ENCODE results near the gene UXT. TPM values are rescaled to one million over a fixed set of nuclear protein-coding genes. Genes with fewer than 3 reads are reported as not detected.

Gene UXT
- total RNA-seq, 2 experiments from 2014 or later = 171 to 284 TPM

- Histone ChIP-seq H3K36me3 (ENCODE audit: insufficient read depth, low read length) (no peaks in the 10 kb centered on the region), H3K79me2 (ENCODE audit: insufficient read depth, low read depth, low read length) (no peaks in the 10 kb centered on the region), H3K4me1 (ENCODE audit: insufficient read depth, low read length, poor library complexity, severe bottlenecking) (no peaks in the 10 kb centered on the region), H3K27ac (ENCODE audit: low read depth, low read length, poor library complexity, severe bottlenecking) (no peak within 1 kb of the TSS), H3K9me2 (ENCODE audit: insufficient read depth, low read length) (no peaks in the 10 kb centered on the region), H3K9me3 (ENCODE audit: low read length) (no peaks in the 10 kb centered on the region), H4K20me1 (ENCODE audit: insufficient read depth, low read length) (no peaks in the 10 kb centered on the region), H2AFZ (ENCODE audit: low read length) (no peak within 1 kb of the TSS), H3K4me2 (ENCODE audit: low read length) (no peak within 1 kb of the TSS), H3K4me3 (ENCODE audit: low read depth, low read length, poor library complexity, severe bottlenecking) (no peak within 1 kb of the TSS)
- ChIA-PET POLR2A (no interaction called here), CTCF (ENCODE audit: unreplicated experiment) (no interaction called here)
- no peak for DNase-seq (ENCODE audit: low spot score)
- TF ChIP-seq, protein P1, sequence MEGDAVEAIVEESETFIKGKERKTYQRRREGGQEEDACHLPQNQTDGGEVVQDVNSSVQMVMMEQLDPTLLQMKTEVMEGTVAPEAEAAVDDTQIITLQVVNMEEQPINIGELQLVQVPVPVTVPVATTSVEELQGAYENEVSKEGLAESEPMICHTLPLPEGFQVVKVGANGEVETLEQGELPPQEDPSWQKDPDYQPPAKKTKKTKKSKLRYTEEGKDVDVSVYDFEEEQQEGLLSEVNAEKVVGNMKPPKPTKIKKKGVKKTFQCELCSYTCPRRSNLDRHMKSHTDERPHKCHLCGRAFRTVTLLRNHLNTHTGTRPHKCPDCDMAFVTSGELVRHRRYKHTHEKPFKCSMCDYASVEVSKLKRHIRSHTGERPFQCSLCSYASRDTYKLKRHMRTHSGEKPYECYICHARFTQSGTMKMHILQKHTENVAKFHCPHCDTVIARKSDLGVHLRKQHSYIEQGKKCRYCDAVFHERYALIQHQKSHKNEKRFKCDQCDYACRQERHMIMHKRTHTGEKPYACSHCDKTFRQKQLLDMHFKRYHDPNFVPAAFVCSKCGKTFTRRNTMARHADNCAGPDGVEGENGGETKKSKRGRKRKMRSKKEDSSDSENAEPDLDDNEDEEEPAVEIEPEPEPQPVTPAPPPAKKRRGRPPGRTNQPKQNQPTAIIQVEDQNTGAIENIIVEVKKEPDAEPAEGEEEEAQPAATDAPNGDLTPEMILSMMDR (conservative IDR thresholded peaks at IDR 0.05; ENCODE audit: low read length) = no peak
- no peak for TF ChIP-seq EZH2phosphoT487 (IDR thresholded peaks at IDR 0.05; ENCODE audit: borderline replicate concordance, low read depth, low read length)
- no TSS peak for BruUV-seq (replicated peaks)
- intact Hi-C loops (cut with micrococcal nuclease; ENCODE audit: unreplicated experiment) = no loop called here
These were observed 39.3 kb downstream of the UXT start, which contains the start of gene SYN1 for GRCh38 chrX:47619486-47620302. SYN1 (minus strand) TSS chrX:47619857; CDS start chrX:47619728, 129 bp downstream.

- Histone ChIP-seq H3K4me1 (ENCODE audit: insufficient read depth, low read length, poor library complexity, severe bottlenecking) (no peaks in the 10 kb centered on the region), H3K4me3 (ENCODE audit: low read depth, low read length, poor library complexity, severe bottlenecking) (no peak overlapping the region), H3K4me2 (ENCODE audit: low read length) (no peak overlapping the region), H3K9me2 (ENCODE audit: insufficient read depth, low read length) (no peaks in the 10 kb centered on the region), H3K27ac (ENCODE audit: low read depth, low read length, poor library complexity, severe bottlenecking) (no peak overlapping the region), H3K9me3 (ENCODE audit: low read length) (no peaks in the 10 kb centered on the region), H2AFZ (ENCODE audit: low read length) (no peak overlapping the region), H3K79me2 (ENCODE audit: insufficient read depth, low read depth, low read length) (no peaks in the 10 kb centered on the region), H3K36me3 (ENCODE audit: insufficient read depth, low read length) (no peaks in the 10 kb centered on the region), H4K20me1 (ENCODE audit: insufficient read depth, low read length) (no peaks in the 10 kb centered on the region)
- ChIA-PET CTCF (ENCODE audit: unreplicated experiment) (no interaction called here), POLR2A (interaction anchor here (0.6 kb wide), 1 partner anchor 250 kb away, joined by 3 read pairs; no protein-coding TSS in a partner anchor)
- no TSS peak for BruUV-seq (replicated peaks)
- intact Hi-C loops (cut with micrococcal nuclease; ENCODE audit: unreplicated experiment) = no loop called here
- DNase-seq (ENCODE audit: low spot score) = no peak
- TF ChIP-seq, protein P1 (conservative IDR thresholded peaks at IDR 0.05; ENCODE audit: low read length) = no peak
- TF ChIP-seq EZH2phosphoT487 (IDR thresholded peaks at IDR 0.05; ENCODE audit: borderline replicate concordance, low read depth, low read length) = no peak
These were observed 40.0 kb downstream of the UXT start for GRCh38 chrX:47618923-47619485.

DNA sequence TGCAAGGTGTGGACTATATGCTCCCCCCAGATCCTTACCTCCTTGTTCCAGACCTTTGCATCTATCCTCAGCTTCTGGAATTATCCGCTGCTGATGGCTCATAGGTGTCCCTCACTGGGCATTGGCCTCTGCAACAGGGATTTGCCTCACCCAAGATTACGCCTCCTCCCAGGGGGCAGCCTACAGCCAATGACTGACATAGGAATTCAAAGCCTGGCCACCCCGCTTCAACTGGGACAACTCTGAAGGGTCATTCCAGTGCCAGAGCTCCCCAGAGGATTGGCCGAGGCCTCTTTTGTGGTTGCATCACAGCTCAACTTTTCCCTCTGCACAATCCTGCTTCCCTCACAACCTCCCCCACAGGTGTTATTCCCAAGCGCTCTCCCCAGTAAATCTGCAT lies 44.4 kb downstream of the UXT start:
- Histone ChIP-seq H3K4me2 (ENCODE audit: low read length) (no peak overlapping the region), H3K9me3 (ENCODE audit: low read length) (no peaks in the 10 kb centered on the region), H3K79me2 (ENCODE audit: insufficient read depth, low read depth, low read length) (no peaks in the 10 kb centered on the region), H3K27ac (ENCODE audit: low read depth, low read length, poor library complexity, severe bottlenecking) (no peak overlapping the region), H3K9me2 (ENCODE audit: insufficient read depth, low read length) (no peaks in the 10 kb centered on the region), H4K20me1 (ENCODE audit: insufficient read depth, low read length) (no peaks in the 10 kb centered on the region), H3K36me3 (ENCODE audit: insufficient read depth, low read length) (no peaks in the 10 kb centered on the region), H3K4me1 (ENCODE audit: insufficient read depth, low read length, poor library complexity, severe bottlenecking) (no peaks in the 10 kb centered on the region), H2AFZ (ENCODE audit: low read length) (no peak overlapping the region), H3K4me3 (ENCODE audit: low read depth, low read length, poor library complexity, severe bottlenecking) (no peak overlapping the region)
- ChIA-PET CTCF (ENCODE audit: unreplicated experiment) (no interaction called here), POLR2A (no interaction called here)
- DNase-seq (ENCODE audit: low spot score) = no peak
- intact Hi-C loops (cut with micrococcal nuclease; ENCODE audit: unreplicated experiment) = no loop called here
- TF ChIP-seq, protein P1 (conservative IDR thresholded peaks at IDR 0.05; ENCODE audit: low read length) = no peak
- TF ChIP-seq EZH2phosphoT487 (IDR thresholded peaks at IDR 0.05; ENCODE audit: borderline replicate concordance, low read depth, low read length) = no peak
- no TSS peak for BruUV-seq (replicated peaks)

Data from OCI-LY7 (cell line).